T-helper 22 cell (primary cell): ENCODE measurements around the gene GPATCH3.

ENCODE experiments used
- DNase-seq: peaks from one replicate; pipeline ENCODE4 v3.0.0-alpha.2; 2020; ENCODE audit warnings: low read depth

Gene GPATCH3

GRCh38 chr1:26844424-26845196 lies 55.7 kb downstream of the GPATCH3 start:
- DNase-seq = no peak
